NCI-H1417 treated with DMSO at 0.1 percent for 48 hours (cell line): ENCODE results near the gene FHOD3.

Experiments used
- DNase-seq: peaks from one replicate; lab custom pipeline; 2025; lab: John Stamatoyannopoulos, UW

The FHOD3 gene

GRCh38 chr18:36322734-36323133 lies 25.2 kb downstream of the FHOD3 start:
- no peak for DNase-seq

DNA sequence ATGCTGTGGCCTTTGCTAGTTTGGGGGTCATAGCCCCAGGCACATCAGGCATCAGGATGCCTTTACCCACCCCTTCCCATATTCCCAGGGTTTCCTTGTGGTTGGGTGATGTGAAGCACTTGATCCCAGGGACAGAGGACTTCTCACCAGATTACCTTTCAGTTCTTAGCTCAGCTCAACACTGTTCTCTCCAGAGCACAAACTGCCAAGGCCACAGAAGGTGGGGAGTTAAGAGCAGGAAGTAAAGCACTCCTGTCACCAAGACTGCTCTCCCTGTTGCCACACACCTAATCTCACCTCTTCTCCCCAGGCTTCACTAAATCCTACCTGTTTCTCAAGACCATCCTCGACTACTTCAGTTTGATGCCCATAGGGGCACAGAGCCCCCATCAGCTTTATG lies 25.9 kb downstream of the FHOD3 start:
- no peak for DNase-seq

DNA sequence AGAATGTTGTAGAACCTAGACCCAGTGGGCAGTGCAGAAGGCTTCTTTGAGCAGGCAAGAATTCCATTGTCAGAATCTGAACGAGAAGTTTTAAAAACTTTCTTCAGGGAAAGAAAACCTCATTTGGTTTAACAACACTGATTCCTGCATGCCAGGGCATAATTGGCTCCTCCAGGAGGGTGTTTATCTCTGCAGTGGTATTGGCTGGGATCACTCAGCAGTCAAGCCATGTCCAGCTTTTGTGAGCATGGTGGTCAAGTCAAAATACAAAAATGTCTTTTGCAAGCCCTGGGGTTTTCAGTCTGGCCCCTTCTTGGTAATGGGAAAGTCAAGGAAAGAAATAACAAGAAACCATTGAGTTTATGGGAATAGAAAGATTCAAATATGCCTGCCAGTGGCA lies 28.3 kb downstream of the FHOD3 start:
- DNase-seq, result no peak

- no peak for DNase-seq
These were observed 29.3 kb downstream of the FHOD3 start for GRCh38 chr18:36326771-36327170.

GRCh38 chr18:36327352-36328316 lies 30.1 kb downstream of the FHOD3 start:
- DNase-seq, result no peak

DNA sequence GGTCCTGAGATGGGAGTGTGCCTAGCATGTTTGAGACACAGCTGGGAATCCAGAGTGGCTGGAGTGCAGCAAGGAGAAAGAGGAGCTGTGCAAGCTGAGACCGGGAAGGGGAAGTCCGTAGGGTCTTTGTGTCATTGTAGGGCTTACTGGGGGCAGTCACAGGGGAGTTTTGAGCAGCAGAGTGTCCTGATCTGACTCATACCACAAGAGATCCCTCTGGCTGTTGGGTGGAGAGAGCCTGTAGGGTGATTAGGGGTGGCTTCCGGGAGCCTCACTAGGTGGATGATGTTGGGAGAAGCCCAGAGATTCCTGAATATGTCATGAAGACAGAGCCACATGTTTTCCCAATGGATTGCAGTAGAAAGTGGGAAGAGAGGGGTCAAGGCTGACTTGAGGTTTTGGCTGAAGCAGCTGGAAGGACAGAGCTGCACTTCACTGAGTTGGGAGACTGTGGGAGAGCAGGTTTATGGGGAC lies 30.9 kb downstream of the FHOD3 start:
- DNase-seq, result no peak

DNA sequence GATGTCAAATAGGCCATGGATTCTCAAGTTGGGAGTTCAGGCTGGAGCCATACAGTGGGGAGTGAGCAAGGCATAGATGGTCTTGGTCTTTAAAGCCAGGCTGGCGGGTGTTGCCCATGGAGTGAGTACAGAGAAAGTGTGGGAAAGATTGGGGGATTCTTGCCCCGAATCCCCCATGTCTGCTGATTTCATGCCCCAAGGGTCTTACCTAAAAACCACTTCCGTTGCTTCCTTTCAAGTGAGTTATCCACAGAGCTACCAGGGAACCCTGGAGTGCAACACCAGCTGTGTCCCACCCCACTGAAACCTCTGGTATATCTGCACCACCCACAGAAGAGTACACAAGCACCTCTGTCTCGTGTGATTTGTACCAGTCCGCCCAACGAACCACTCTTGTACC lies 31.4 kb downstream of the FHOD3 start:
- no peak for DNase-seq

DNA sequence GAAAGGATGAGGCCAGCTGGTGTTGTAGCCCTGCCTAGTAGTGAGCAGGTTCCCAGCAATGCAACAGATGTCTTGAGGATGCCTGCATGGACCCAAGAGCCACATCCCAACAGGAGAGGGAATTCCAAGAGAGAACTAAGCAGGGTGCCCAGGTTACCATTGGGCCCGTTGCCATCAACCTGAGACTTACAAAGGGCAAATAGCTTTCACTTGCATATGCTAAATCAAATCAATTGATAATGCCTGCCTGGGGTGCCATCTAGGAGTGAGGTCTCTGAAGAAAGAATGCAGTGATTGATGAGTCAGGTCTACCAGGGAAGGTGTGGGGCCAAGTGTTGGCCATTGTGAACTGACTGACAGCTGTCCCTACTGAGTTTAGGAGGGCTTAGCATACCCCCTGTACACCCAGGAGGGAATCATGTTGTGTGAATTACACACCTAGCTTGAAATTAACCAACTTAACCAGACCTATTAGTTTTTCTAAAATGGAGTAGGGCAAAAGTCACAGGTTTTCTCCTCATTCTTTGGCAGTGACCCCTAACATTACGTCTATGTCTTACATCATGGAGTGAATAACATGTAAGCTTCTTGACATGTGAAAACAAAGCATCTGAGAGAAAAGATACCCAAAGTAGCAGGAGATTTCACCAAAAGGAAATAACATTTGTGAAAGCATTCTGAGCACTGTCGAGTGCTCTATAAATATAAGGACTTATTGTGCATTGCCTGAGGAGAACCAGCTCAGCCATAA lies 32.3 kb downstream of the FHOD3 start:
- no peak for DNase-seq

GRCh38 chr18:36330435-36331052 lies 33.0 kb downstream of the FHOD3 start:
- no peak for DNase-seq

GRCh38 chr18:36331521-36331971 lies 34.0 kb downstream of the FHOD3 start:
- no peak for DNase-seq

GRCh38 chr18:36333414-36333813 lies 35.9 kb downstream of the FHOD3 start:
- DNase-seq, result no peak

DNA sequence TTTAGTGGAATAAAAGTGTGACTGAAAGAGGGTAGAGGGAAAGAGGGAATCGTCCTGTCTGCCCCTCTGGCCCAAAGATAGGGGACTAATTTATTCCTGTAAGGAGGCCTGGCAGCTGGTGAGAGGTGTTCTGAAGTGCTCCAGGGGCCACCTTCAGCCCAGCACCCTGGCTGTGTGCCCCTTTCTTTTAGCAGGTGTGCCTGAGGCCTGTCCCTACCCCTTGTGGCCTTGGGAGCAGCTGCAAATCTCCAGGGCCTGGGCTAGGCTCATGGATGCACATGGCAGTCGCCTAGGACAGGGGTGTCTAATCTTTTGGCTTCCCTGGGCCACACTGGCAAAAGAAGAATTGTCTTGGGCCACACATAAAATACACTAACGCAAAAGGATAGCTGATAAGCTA lies 37.3 kb downstream of the FHOD3 start:
- DNase-seq, result no peak

DNA sequence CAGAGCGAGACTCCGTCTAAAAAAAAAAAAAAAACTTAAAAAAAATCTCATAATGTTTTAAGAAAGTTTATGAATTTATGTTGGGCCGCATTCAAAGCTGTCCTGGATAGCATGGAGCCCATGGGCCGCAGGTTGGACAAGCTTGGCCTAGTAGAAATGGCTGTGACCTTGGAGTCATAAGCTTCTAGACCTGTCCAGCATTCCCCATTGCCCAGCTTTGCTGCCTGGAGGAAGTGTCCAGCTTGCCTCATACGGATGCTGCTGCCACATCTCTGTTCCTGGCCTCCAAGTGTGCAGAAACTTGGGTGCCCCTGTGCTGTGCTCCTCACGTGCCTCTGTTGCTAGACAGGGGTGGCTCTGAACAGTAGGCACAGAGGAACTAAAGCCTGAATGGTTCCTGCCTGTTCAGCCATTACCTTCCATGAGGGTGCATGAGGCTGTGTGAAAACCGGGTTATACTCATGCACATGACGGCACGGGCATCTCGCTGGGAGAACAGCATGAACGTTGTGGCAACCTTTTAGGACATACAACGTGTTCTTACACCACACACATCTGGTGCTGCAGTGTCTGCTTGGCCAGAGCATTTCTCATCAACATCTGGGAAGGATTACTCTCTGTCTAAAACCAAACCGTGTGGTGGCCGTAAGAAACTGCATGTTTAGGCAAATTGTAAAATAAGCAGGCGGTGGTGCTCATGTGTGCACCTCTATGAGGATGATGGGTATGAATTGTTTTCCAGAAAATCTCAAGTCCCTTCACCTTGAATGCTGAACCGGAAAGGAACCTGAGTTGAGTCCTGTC lies 38.2 kb downstream of the FHOD3 start:
- no peak for DNase-seq

DNA sequence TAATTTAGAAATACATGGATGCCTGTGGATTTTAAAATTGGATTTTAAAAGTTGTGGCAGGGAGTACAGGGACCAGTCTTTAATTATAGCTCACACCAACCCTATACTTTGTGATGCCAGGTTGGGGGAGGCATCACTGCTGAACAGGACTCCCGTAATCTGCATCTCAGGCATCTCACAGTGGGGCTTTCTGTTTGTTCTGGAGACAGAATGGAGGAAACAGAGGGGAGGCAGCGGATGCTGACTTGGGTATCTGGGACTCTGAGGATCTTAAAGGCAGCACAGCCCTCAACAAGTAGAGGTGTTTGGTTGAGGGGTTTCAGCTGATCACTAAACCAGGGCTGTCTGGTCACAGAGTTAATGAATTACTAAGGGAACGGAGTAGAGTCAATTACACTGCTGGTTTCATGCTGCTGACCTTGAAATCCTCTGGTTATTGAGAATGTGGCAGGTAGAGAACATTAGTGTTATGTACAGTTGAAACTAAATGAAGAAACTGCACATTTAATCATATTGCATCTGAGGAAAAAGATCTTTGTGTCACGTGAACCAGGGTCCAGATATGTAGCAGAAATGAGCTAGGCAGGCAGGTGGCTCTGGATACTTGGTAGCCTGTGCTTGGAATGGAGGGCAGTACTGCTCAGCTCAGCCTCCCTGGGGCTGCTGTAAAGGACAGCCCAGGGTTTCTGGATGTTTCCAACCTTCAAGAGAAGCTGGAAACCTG lies 40.3 kb downstream of the FHOD3 start:
- DNase-seq, result no peak

DNA sequence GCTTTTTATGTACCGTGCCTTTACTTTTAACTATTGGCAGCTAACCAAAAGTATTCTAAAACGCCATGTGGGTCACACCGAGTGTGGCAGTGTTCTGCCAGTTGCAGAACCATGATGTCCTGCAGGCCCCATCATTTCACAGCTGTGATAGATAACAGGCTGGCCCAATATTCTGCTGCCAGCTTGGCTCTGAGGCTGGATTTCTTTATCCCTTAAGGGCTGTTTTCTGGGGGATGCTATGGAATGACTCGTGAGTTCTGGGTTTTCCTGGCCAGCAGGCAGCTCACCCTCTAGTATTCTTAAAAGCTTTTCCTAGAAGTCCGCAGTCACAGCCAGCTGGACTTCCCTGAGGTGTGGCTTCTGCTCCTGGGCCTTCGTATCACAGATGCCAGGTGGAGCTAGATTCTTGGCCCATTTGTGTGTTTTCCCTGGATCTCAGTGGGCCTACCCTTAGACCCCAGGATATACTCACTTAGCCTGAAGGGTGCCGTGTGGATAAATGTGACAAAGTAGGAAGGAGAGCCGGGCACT lies 41.0 kb downstream of the FHOD3 start:
- no peak for DNase-seq

DNA sequence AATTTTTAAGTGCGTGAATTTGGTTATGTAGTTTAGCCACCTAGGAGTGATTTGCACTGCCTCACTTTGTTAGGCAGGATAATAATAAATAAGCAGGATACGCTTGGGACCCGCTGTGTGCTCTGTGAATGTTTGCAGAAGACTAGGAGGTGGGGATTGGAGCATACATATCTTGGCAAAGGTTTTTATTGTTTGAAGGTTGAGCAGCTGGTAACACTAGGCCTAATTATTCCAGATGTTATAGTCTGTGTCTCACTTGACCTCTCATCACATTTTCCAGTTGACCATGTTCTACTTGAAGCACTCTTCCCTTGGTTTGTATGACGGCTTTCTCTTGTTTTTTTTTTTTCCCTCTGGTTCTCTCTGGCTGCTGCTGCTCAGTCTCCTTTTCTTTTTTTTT lies 42.7 kb downstream of the FHOD3 start:
- no peak for DNase-seq

DNA sequence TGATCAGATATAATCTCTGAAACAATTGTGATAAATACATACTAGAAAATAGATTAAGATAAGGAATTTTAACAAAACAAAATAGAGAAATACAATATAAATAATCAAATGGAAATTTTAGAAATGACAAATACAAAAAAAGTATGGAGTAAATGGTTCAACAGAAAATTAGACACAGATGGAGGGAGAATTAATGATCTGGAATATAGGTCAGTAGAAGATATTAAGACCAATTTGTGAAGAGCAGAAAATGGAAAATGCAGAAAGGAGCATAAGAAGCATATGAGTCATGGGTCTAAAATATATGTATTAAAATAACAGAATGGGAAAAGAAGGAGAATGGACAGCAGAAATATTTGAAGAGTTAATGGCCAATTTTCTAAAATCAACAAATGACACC lies 44.4 kb downstream of the FHOD3 start:
- no peak for DNase-seq

- no peak for DNase-seq
These were observed 50.8 kb downstream of the FHOD3 start for GRCh38 chr18:36348331-36348730.

GRCh38 chr18:36348971-36349417 lies 51.5 kb downstream of the FHOD3 start:
- no peak for DNase-seq

- no peak for DNase-seq
These were observed 52.0 kb downstream of the FHOD3 start for GRCh38 chr18:36349552-36349951.

- no peak for DNase-seq
These were observed 52.7 kb downstream of the FHOD3 start for GRCh38 chr18:36350251-36350651.
